ENCODE measurements around the gene CAMTA1. TPM values are rescaled to one million over a fixed set of nuclear protein-coding genes. Genes with fewer than 3 reads are reported as not detected.

The CAMTA1 gene
- total RNA-seq, 1 donor = 71.6 TPM

DNA sequence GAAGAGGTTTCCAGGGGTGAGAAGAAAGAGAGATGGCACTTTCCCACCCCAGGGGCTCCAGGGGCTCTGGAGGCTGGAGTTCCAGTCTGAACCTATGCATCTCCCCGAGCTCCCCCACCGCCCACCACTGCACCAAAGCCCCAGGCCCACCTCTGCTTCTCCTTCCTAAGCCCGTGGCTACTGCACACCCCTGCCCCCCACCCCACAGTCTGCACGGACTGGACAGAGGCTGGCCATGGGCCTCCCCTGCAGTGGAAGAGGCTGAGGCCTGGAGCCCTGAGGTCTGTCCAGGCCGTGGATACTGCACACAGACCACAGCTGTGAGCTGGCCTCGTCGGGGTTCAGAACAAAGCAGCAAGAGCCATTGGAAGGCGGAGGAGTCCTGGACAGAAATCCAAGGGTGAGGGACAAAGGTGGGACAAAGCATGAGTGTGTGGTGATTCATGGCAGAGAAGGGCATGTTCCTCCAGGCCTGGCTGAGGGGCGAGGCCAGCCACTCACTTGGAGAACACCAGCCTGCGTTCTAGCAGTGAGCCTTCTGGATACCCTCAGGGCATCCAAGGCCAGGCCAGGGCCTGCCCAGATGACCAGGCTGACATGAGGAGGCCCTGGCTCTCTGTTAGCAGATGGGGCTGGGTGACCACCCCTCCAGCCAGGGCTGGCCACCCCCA, 741.1 kb downstream of the CAMTA1 start:
- no peaks in the 10 kb centered on the region for H3K9me3 ChIP-seq (ENCODE audit: low read depth, low read length)
- no peak overlapping the region for H3K4me3 ChIP-seq (ENCODE audit: low read length)
- no peaks in the 10 kb centered on the region for H3K27me3 ChIP-seq (ENCODE audit: insufficient read depth, low read length)
- H3K4me1 ChIP-seq (ENCODE audit: insufficient read depth, low read length) = no peaks in the 10 kb centered on the region

DNA sequence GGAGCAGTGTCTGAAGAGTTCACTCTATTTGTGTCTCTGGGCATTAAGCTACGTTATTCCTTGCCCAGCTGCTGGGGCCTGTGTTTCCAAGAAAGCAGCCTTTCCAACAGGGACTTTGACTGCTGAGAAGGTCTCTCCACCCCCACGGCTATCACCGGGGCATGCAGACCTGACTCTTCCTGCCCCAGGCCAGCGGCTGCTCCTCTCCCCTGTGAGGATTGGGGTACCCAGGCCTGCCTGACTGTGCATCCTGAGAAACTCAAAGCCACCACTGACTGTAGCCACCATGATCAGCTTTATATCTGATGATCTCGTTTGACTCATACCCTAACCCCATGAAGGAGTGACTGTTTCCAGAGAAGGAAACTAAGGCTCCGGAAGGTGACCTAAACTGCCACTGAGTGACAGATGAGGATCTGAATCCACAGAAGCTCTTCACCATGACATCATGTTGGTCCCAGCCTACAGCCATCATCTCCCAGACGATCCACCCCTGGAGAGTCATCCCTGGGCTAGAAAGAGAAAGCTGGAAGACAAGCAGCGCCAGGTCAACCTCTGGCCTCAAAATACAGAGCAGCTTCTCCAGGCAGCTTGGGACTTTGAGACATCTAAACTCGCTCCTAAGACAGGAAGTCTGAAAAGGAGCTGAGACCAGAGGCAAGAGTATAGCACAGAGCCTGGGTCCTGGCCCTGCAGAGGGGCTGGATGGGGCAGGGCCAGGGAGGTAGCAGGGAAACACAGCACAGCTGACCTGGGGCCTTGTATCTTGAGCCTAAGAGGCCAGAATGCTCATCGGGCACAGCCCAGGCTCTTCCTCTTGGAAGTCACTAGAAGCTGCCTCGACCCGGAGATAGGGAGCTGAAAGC, 741.8 kb downstream of the CAMTA1 start:
- H3K27me3 ChIP-seq (ENCODE audit: insufficient read depth, low read length) = no peaks in the 10 kb centered on the region
- no peaks in the 10 kb centered on the region for H3K9me3 ChIP-seq (ENCODE audit: low read depth, low read length)
- H3K4me1 ChIP-seq (ENCODE audit: insufficient read depth, low read length) = no peaks in the 10 kb centered on the region
- H3K4me3 ChIP-seq (ENCODE audit: low read length) = no peak overlapping the region

- H3K9me3 ChIP-seq (ENCODE audit: low read depth, low read length) = no peaks in the 10 kb centered on the region
- H3K4me3 ChIP-seq (ENCODE audit: low read length) = no peak overlapping the region
- no peaks in the 10 kb centered on the region for H3K27me3 ChIP-seq (ENCODE audit: insufficient read depth, low read length)
- no peaks in the 10 kb centered on the region for H3K4me1 ChIP-seq (ENCODE audit: insufficient read depth, low read length)
Measured at GRCh38 chr1:7527733-7528045, 742.4 kb downstream of the CAMTA1 start.

- Histone ChIP-seq H3K27me3 (ENCODE audit: insufficient read depth, low read length) (no peaks in the 10 kb centered on the region), H3K4me3 (ENCODE audit: low read length) (no peak overlapping the region), H3K9me3 (ENCODE audit: low read depth, low read length) (no peaks in the 10 kb centered on the region)
Measured at GRCh38 chr1:7528386-7529198, 743.3 kb downstream of the CAMTA1 start.

DNA sequence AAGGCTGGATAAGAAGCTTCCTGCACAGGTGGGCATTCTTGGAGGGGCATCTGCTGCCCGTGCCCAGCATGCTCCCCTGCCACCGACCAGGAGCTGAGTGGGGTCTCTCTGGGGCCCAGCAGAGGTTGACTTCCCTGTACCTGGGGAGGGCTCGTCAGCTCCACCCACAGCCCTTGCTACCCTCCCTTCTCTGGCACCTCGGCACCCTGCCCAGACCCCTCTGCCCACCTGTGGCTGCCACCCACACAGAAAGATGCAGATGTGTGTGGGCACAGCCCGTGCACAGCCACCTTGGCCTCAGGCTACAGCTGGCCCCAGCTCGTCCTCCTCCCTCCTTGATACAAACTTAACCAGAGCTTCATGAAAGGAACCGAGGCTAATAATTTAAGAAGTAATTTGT, 744.7 kb downstream of the CAMTA1 start:
- H3K4me3 ChIP-seq (ENCODE audit: low read length) = no peak overlapping the region
- H3K9me3 ChIP-seq (ENCODE audit: low read depth, low read length) = no peaks in the 10 kb centered on the region
- H3K4me1 ChIP-seq (ENCODE audit: insufficient read depth, low read length) = no peaks in the 10 kb centered on the region
- no peaks in the 10 kb centered on the region for H3K27me3 ChIP-seq (ENCODE audit: insufficient read depth, low read length)

More at GRCh38 chr1:7528386-7529198, 743.3 kb downstream of the CAMTA1 start:
- no peaks in the 10 kb centered on the region for H3K4me1 ChIP-seq (ENCODE audit: insufficient read depth, low read length)

GRCh38 chr1:7531562-7532340, 746.5 kb downstream of the CAMTA1 start:
- Histone ChIP-seq H3K9me3 (ENCODE audit: low read depth, low read length) (no peaks in the 10 kb centered on the region), H3K4me1 (ENCODE audit: insufficient read depth, low read length) (no peaks in the 10 kb centered on the region), H3K4me3 (ENCODE audit: low read length) (no peak overlapping the region), H3K27me3 (ENCODE audit: insufficient read depth, low read length) (no peaks in the 10 kb centered on the region)

GRCh38 chr1:7533006-7533405, 747.8 kb downstream of the CAMTA1 start:
- Histone ChIP-seq H3K4me1 (ENCODE audit: insufficient read depth, low read length) (no peaks in the 10 kb centered on the region), H3K27me3 (ENCODE audit: insufficient read depth, low read length) (no peaks in the 10 kb centered on the region), H3K4me3 (ENCODE audit: low read length) (no peak overlapping the region), H3K9me3 (ENCODE audit: low read depth, low read length) (no peaks in the 10 kb centered on the region)

- Histone ChIP-seq H3K27me3 (ENCODE audit: insufficient read depth, low read length) (no peaks in the 10 kb centered on the region), H3K4me1 (ENCODE audit: insufficient read depth, low read length) (no peaks in the 10 kb centered on the region), H3K4me3 (ENCODE audit: low read length) (no peak overlapping the region), H3K9me3 (ENCODE audit: low read depth, low read length) (no peaks in the 10 kb centered on the region)
Measured at GRCh38 chr1:7534061-7534825, 749.0 kb downstream of the CAMTA1 start.

- Histone ChIP-seq H3K4me3 (ENCODE audit: low read length) (no peak overlapping the region), H3K9me3 (ENCODE audit: low read depth, low read length) (no peaks in the 10 kb centered on the region), H3K27me3 (ENCODE audit: insufficient read depth, low read length) (no peaks in the 10 kb centered on the region), H3K4me1 (ENCODE audit: insufficient read depth, low read length) (no peaks in the 10 kb centered on the region)
Measured at GRCh38 chr1:7535016-7535415, 749.8 kb downstream of the CAMTA1 start.

DNA sequence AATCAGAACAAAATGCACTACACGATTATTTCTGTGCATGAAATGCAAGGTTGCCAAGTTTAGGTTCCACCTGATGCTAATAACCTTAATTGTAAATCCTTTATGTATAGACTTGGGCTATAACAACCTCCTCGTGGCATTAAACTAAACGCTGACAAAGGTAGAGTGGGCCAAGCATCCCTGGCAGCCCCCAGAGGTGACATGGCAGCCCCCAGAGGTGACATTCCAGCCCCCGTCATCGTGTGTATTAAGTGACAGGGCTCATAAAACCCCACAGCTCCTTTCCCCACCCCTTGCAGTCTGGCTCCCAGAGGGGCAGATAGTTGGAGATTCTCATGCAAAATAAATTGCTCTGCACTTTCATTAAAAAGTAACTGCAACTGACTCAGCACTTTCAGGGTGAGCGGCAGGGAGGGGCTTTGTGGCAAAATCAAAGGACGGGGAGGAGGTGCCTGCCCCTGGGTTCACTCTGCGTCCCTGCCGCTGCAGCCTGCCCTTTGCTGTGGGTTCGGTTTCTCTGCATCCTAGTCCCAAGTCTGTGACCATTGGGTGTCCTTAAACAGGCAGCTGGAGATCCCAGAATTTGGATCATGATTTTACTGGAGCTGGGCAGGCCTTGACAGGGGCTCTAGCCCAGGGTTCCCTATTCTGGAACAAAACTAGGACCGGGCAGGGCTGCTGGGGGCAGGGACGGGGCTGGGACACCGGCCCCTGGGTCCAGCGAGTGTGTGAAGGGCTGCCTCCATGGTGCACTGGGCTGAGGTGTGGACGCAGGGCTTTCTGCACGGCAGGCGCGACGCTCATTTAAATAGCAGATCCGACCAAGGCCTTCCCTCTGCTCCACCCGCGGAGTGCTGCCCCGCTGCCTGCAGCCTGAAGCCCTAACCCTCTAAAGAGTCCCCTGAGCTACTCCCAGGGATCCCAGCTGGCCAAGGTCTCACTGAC, 751.0 kb downstream of the CAMTA1 start:
- Histone ChIP-seq H3K4me3 (ENCODE audit: low read length) (no peak overlapping the region), H3K27me3 (ENCODE audit: insufficient read depth, low read length) (no peaks in the 10 kb centered on the region), H3K9me3 (ENCODE audit: low read depth, low read length) (no peaks in the 10 kb centered on the region), H3K4me1 (ENCODE audit: insufficient read depth, low read length) (no peaks in the 10 kb centered on the region)

- no peak overlapping the region for H3K4me3 ChIP-seq (ENCODE audit: low read length)
- no peaks in the 10 kb centered on the region for H3K4me1 ChIP-seq (ENCODE audit: insufficient read depth, low read length)
Measured at GRCh38 chr1:7536891-7537591, 751.8 kb downstream of the CAMTA1 start.

DNA sequence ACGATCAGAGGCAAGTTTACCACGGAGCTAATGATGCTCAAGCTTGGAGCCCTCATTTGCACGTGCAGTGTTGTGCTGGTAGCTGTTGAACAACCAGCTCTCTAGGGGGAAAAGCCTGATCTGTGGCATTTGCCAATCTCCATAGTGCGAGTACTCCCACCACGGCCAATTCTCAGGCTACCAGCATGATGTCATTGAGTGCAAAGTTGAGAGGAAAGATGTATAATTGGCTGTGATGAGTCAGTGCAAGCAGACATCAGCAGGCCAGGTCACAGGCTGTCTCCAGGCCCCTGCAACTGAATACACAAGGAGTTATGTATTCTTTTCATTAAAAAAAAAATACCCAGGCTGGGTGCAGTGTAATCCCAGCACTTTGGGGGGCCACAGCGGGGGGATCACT, 752.8 kb downstream of the CAMTA1 start:
- H3K4me3 ChIP-seq (ENCODE audit: low read length) = no peak overlapping the region
- no peaks in the 10 kb centered on the region for H3K4me1 ChIP-seq (ENCODE audit: insufficient read depth, low read length)
- no peaks in the 10 kb centered on the region for H3K9me3 ChIP-seq (ENCODE audit: low read depth, low read length)
- no peaks in the 10 kb centered on the region for H3K27me3 ChIP-seq (ENCODE audit: insufficient read depth, low read length)

More at GRCh38 chr1:7536891-7537591, 751.8 kb downstream of the CAMTA1 start:
- H3K9me3 ChIP-seq (ENCODE audit: low read depth, low read length) = no peaks in the 10 kb centered on the region
- H3K27me3 ChIP-seq (ENCODE audit: insufficient read depth, low read length) = no peaks in the 10 kb centered on the region
